HEK293 (cell line): ENCODE measurements around the gene CUL7.

Source experiments
- CTCF ChIA-PET: fragments of 350-600 bp; formaldehyde crosslinking; extraction: SDS; loops from one replicate; lab custom pipeline; 2021; ENCODE audit warnings: antibody characterized with exemption; lab: Yijun Ruan, JAX
- POLR2A ChIA-PET: fragments of 300-600 bp; formaldehyde crosslinking; extraction: SDS; loops from one replicate; lab custom pipeline; 2020; ENCODE audit warnings: antibody characterized with exemption, inconsistent platforms; lab: Yijun Ruan, JAX
- H3K27ac ChIP-seq: fragments of 200-500 bp; sonication (Bioruptor generic); 2 replicates; pipeline ENCODE4 v1.5.1; 2014; ENCODE audit warnings: low read depth, low read length, control low read depth, inconsistent platforms; ENCODE audit errors: extremely low read depth
- H3K36me3 ChIP-seq, 2 experiments: fragments of 200-500 bp in 1 of 2; sonication (Bioruptor generic) in 1 of 2; 1 replicate in 1 of 2; 2 replicates in 1 of 2; pipeline ENCODE4 v1.5.1; 2014 to 2017; ENCODE audit warnings: inconsistent platforms in 2 of 2, low read length in 2 of 2; ENCODE audit not compliant: control insufficient read depth in 2 of 2, insufficient read depth in 1 of 2
- H3K4me1 ChIP-seq: fragments of 200-500 bp; sonication (Bioruptor generic); 2 replicates; pipeline ENCODE4 v1.5.1; 2014; ENCODE audit warnings: mild to moderate bottlenecking, low read length, inconsistent platforms; ENCODE audit not compliant: control insufficient read depth, insufficient read depth
- H3K4me3 ChIP-seq: 2 replicates; pipeline ENCODE4 v1.5.1; 2011; ENCODE audit warnings: low read depth, mild to moderate bottlenecking, control low read depth, low read length, moderate library complexity
- H3K9me3 ChIP-seq: fragments of 200-500 bp; sonication (Bioruptor generic); 2 replicates; pipeline ENCODE4 v1.5.1; 2014; ENCODE audit warnings: low read depth, low read length, inconsistent platforms; ENCODE audit not compliant: control insufficient read depth, insufficient read depth
- ELK4 ChIP-seq: IDR thresholded peaks from 2 replicates; pipeline ENCODE4 v1.6.1; 2011; ENCODE audit warnings: mild to moderate bottlenecking, low read depth, low read length, borderline replicate concordance
- FEZF1 ChIP-seq: fragments of 450-650 bp; formaldehyde crosslinking; IDR thresholded peaks from 2 replicates; pipeline ENCODE4 v1.5.1; 2016; ENCODE audit warnings: missing biosample characterization, missing genetic modification characterization
- KLF1 ChIP-seq: fragments of 450-650 bp; formaldehyde crosslinking; IDR thresholded peaks from 2 replicates; pipeline ENCODE4 v1.5.1; 2016; ENCODE audit warnings: missing biosample characterization, missing genetic modification characterization
- KLF10 ChIP-seq: fragments of 450-650 bp; IDR thresholded peaks from 2 replicates; pipeline ENCODE4 v1.5.1; 2018; ENCODE audit warnings: missing biosample characterization, mild to moderate bottlenecking, missing genetic modification characterization
- PRDM1 ChIP-seq: fragments of 450-650 bp; formaldehyde crosslinking; IDR thresholded peaks from 2 replicates; pipeline ENCODE4; 2016; ENCODE audit warnings: missing biosample characterization, missing genetic modification characterization
- REST ChIP-seq: fragments of 450-650 bp; formaldehyde crosslinking; IDR thresholded peaks from 2 replicates; pipeline ENCODE4 v1.5.1; 2016; ENCODE audit warnings: missing biosample characterization, missing genetic modification characterization
- ZBTB48 ChIP-seq: fragments of 450-650 bp; formaldehyde crosslinking; IDR thresholded peaks from 2 replicates; pipeline ENCODE4 v1.5.1; 2016; ENCODE audit warnings: missing biosample characterization, missing genetic modification characterization
- ZNF10 ChIP-seq: fragments of 450-650 bp; formaldehyde crosslinking; IDR thresholded peaks from 2 replicates; pipeline ENCODE4 v1.5.1; 2017; ENCODE audit warnings: missing biosample characterization, missing genetic modification characterization
- ZNF146 ChIP-seq: fragments of 450-650 bp; formaldehyde crosslinking; IDR thresholded peaks from 2 replicates; pipeline ENCODE4 v1.5.1; 2016; ENCODE audit warnings: missing biosample characterization, missing genetic modification characterization
- ZNF155 ChIP-seq: fragments of 450-650 bp; formaldehyde crosslinking; IDR thresholded peaks from 2 replicates; pipeline ENCODE4 v1.5.1; 2016; ENCODE audit warnings: missing biosample characterization, missing genetic modification characterization
- ZNF157 ChIP-seq: fragments of 450-650 bp; formaldehyde crosslinking; IDR thresholded peaks from 2 replicates; pipeline ENCODE4 v1.5.1; 2016; ENCODE audit warnings: missing biosample characterization, missing genetic modification characterization
- ZNF16 ChIP-seq: fragments of 450-650 bp; formaldehyde crosslinking; IDR thresholded peaks from 2 replicates; pipeline ENCODE4 v1.5.1; 2016; ENCODE audit warnings: low read depth, missing biosample characterization, missing genetic modification characterization
- ZNF169 ChIP-seq: fragments of 450-650 bp; formaldehyde crosslinking; IDR thresholded peaks from 2 replicates; pipeline ENCODE4 v1.5.1; 2016; ENCODE audit warnings: missing biosample characterization, missing genetic modification characterization
- ZNF221 ChIP-seq: fragments of 450-650 bp; formaldehyde crosslinking; IDR thresholded peaks from 2 replicates; pipeline ENCODE4 v1.5.1; 2017; ENCODE audit warnings: missing biosample characterization, missing genetic modification characterization, borderline replicate concordance
- ZNF26 ChIP-seq: fragments of 450-650 bp; formaldehyde crosslinking; IDR thresholded peaks from 2 replicates; pipeline ENCODE4 v1.5.1; 2016; ENCODE audit warnings: missing biosample characterization, missing genetic modification characterization
- ZNF350 ChIP-seq: fragments of 450-650 bp; formaldehyde crosslinking; IDR thresholded peaks from 2 replicates; pipeline ENCODE4 v1.5.0; 2017; ENCODE audit warnings: missing biosample characterization, mild to moderate bottlenecking, missing genetic modification characterization
- ZNF366 ChIP-seq: fragments of 450-650 bp; formaldehyde crosslinking; conservative IDR thresholded peaks from 2 replicates; pipeline ENCODE4 v1.5.1; 2016; ENCODE audit warnings: missing biosample characterization, missing genetic modification characterization
- ZNF394 ChIP-seq: fragments of 450-650 bp; formaldehyde crosslinking; IDR thresholded peaks from 2 replicates; pipeline ENCODE4 v1.5.1; 2016; ENCODE audit warnings: missing biosample characterization, missing genetic modification characterization, mild to moderate bottlenecking, moderate library complexity, borderline replicate concordance
- ZNF521 ChIP-seq: fragments of 450-650 bp; formaldehyde crosslinking; IDR thresholded peaks from 2 replicates; pipeline ENCODE4 v1.5.1; 2017; ENCODE audit warnings: missing biosample characterization, mild to moderate bottlenecking, missing genetic modification characterization
- ZNF664 ChIP-seq: fragments of 450-650 bp; formaldehyde crosslinking; IDR thresholded peaks from 2 replicates; pipeline ENCODE4 v1.5.1; 2016; ENCODE audit warnings: missing biosample characterization, missing genetic modification characterization
- ZNF707 ChIP-seq: fragments of 450-650 bp; formaldehyde crosslinking; IDR thresholded peaks from 2 replicates; pipeline ENCODE4 v1.5.1; 2016; ENCODE audit warnings: missing biosample characterization, missing genetic modification characterization
- ZSCAN18 ChIP-seq: fragments of 450-650 bp; formaldehyde crosslinking; IDR thresholded peaks from 2 replicates; pipeline ENCODE4 v1.5.1; 2016; ENCODE audit warnings: missing biosample characterization, missing genetic modification characterization

The CUL7 gene

GRCh38 chr6:43093436-43094289 lies 40.0 kb upstream of the CUL7 start (continued):
- TF ChIP-seq REST (tag by site-specific recombination), result 0 out of 2 replicates have a peak, but pooled peaks have one; percentile 46

GRCh38 chr6:43092635-43093034 lies 39.0 kb upstream of the CUL7 start:
- H3K36me3 ChIP-seq, result no peaks in the 10 kb centered on the region
- TF ChIP-seq KLF1 (tag by site-specific recombination) (no peak), FEZF1 (tag by site-specific recombination) (peak; percentile 22; the same call in 1 of the 2 replicates)
- H3K4me1 ChIP-seq, result peaks cover 59% of the 10 kb centered on the region
- POLR2A ChIA-PET, result no interaction called here
- CTCF ChIA-PET, result no interaction called here
- no peaks in the 10 kb centered on the region for H3K9me3 ChIP-seq
- H3K27ac ChIP-seq, result no peak overlapping the region
- no peak overlapping the region for H3K4me3 ChIP-seq

GRCh38 chr6:43091436-43091991 lies 37.9 kb upstream of the CUL7 start:
- peak overlapping the region; percentile 75 for H3K27ac ChIP-seq
- CTCF ChIA-PET, result interaction anchor here (0.6 to 1.6 kb wide), 4 partner anchors 9 to 52 kb away, joined by 3 to 4 read pairs (median 4); no protein-coding TSS in a partner anchor
- no peaks in the 10 kb centered on the region for H3K9me3 ChIP-seq
- POLR2A ChIA-PET, result no interaction called here
- H3K4me3 ChIP-seq, result no peak overlapping the region
- peaks cover 48% of the 10 kb centered on the region for H3K4me1 ChIP-seq
- no peaks in the 10 kb centered on the region for H3K36me3 ChIP-seq
- TF ChIP-seq ZNF366 (tag by site-specific recombination) (no peak), ZNF26 (no peak), ZSCAN18 (tag by site-specific recombination) (no peak), ZNF221 (tag by site-specific recombination) (no peak), ZNF707 (no peak), ZNF664 (peak; percentile 70), ZNF169 (no peak)

GRCh38 chr6:43091020-43091419 lies 37.4 kb upstream of the CUL7 start:
- H3K9me3 ChIP-seq, result no peaks in the 10 kb centered on the region
- H3K27ac ChIP-seq, result peak overlapping the region; percentile 75
- H3K4me3 ChIP-seq, result no peak overlapping the region
- H3K4me1 ChIP-seq, result peaks cover 43% of the 10 kb centered on the region
- CTCF ChIA-PET, result interaction anchor here (0.6 to 1.6 kb wide), 6 partner anchors 9 to 428 kb away, joined by 3 to 4 read pairs (median 4); partner anchors contain the start of gene DNPH1
- POLR2A ChIA-PET, result no interaction called here
- no peaks in the 10 kb centered on the region for H3K36me3 ChIP-seq
- no peak for TF ChIP-seq PRDM1
- no peak for TF ChIP-seq ZNF16 (tag by site-specific recombination)
- no peak for TF ChIP-seq ZNF521 (tag by site-specific recombination)
- TF ChIP-seq ZNF350 (tag by site-specific recombination), result no peak
- no peak for TF ChIP-seq ZNF155 (tag by site-specific recombination)
- no peak for TF ChIP-seq ZNF146 (tag by site-specific recombination)
- TF ChIP-seq ELK4, result no peak
- no peak for TF ChIP-seq ZNF157
- no peak for TF ChIP-seq KLF10 (tag by site-specific recombination)
- no peak for TF ChIP-seq ZNF366 (tag by site-specific recombination)
- no peak for TF ChIP-seq ZBTB48 (tag by site-specific recombination)
- no peak for TF ChIP-seq ZNF707
- no peak for TF ChIP-seq ZNF10 (tag by site-specific recombination)
- no peak for TF ChIP-seq ZNF394 (tag by site-specific recombination)
